CD14-positive monocyte (primary cell): Measurements from ENCODE around the gene CPNE4. TPM values are rescaled to one million over a fixed set of nuclear protein-coding genes. Genes with fewer than 3 reads are reported as not detected.

Experiments
- DNase-seq, 3 donors: peaks; one replicate each; pipeline ENCODE4 v3.0.0-alpha.2; 2011 to 2022
- H2AFZ ChIP-seq: 2 replicates; pipeline ENCODE4 v1.6.0; 2012; ENCODE audit warnings: mild to moderate bottlenecking, low read depth, low read length, inconsistent platforms; ENCODE audit not compliant: insufficient read depth, poor library complexity, severe bottlenecking
- H3K27ac ChIP-seq, 2 donors: 1 replicate in 1 of 2; 2 replicates in 1 of 2; pipeline ENCODE4 v1.5.1; 2012 to 2013; ENCODE audit warnings: low read length in 2 of 2, control low read depth in 1 of 2, inconsistent platforms in 1 of 2, low read depth in 1 of 2, mild to moderate bottlenecking in 1 of 2
- H3K27me3 ChIP-seq, 2 donors: one replicate each; pipeline versions ENCODE4 v1.6.0 to v1.6.1; 2011 to 2013; ENCODE audit warnings: low read length in 2 of 2; ENCODE audit not compliant: control insufficient read depth in 2 of 2, insufficient read depth in 2 of 2
- H3K36me3 ChIP-seq, 2 donors: replicated peaks in 1 of 2; 1 replicate in 1 of 2; 2 replicates in 1 of 2; pipeline versions ENCODE4 v1.5.1 to v1.6.1; 2012 to 2013; ENCODE audit warnings: low read length in 2 of 2, control low read depth in 1 of 2, inconsistent platforms in 1 of 2, mild to moderate bottlenecking in 1 of 2; ENCODE audit not compliant: insufficient read depth in 2 of 2, control insufficient read depth in 1 of 2
- H3K4me1 ChIP-seq, 2 donors: 1 replicate in 1 of 2; 2 replicates in 1 of 2; pipeline versions ENCODE4 v1.5.1 to v1.6.1; 2012 to 2013; ENCODE audit warnings: low read length in 2 of 2, control low read depth in 1 of 2, inconsistent platforms in 1 of 2, mild to moderate bottlenecking in 1 of 2, moderate library complexity in 1 of 2; ENCODE audit not compliant: insufficient read depth in 2 of 2, control insufficient read depth in 1 of 2
- H3K4me2 ChIP-seq: replicated peaks from 2 replicates; pipeline ENCODE3; 2012; ENCODE audit warnings: low read length, moderate library complexity, mild to moderate bottlenecking; ENCODE audit not compliant: poor library complexity, severe bottlenecking; ENCODE audit errors: extremely low read depth
- H3K4me3 ChIP-seq, 3 experiments: fragments of 200-600 bp in 1 of 3; sonication (generic) in 1 of 3; replicated peaks in 1 of 3; 1 replicate in 2 of 3; 2 replicates in 1 of 3; pipeline ENCODE4 v1.5.1; 2011 to 2013; ENCODE audit warnings: low read length in 3 of 3, mild to moderate bottlenecking in 3 of 3, control low read depth in 2 of 3, low read depth in 2 of 3, inconsistent platforms in 1 of 3, moderate library complexity in 1 of 3
- H3K79me2 ChIP-seq: 2 replicates; pipeline ENCODE4 v1.6.0; 2012; ENCODE audit warnings: mild to moderate bottlenecking, control low read depth, inconsistent platforms, low read length, moderate library complexity; ENCODE audit not compliant: insufficient read depth
- H3K9ac ChIP-seq: 2 replicates; pipeline ENCODE4 v1.6.0; 2017; ENCODE audit warnings: low read length, mild to moderate bottlenecking; ENCODE audit not compliant: insufficient read depth, poor library complexity, severe bottlenecking
- H3K9me3 ChIP-seq, 2 donors: replicated peaks in 1 of 2; 1 replicate in 1 of 2; 2 replicates in 1 of 2; pipeline versions ENCODE4 v1.5.1 to v1.6.1; 2012 to 2013; ENCODE audit warnings: low read length in 2 of 2, control low read depth in 1 of 2; ENCODE audit not compliant: control insufficient read depth in 1 of 2, insufficient read depth in 1 of 2
- H4K20me1 ChIP-seq: 2 replicates; pipeline ENCODE4 v1.6.0; 2012; ENCODE audit warnings: mild to moderate bottlenecking, low read length, control low read depth, moderate library complexity; ENCODE audit not compliant: insufficient read depth
- H3K27ac Mint-ChIP-seq, 7 donors: one replicate each; pipeline ENCODE4 v1.8.0; 2020; ENCODE audit warnings: mild to moderate bottlenecking in 7 of 7, mixed read lengths in 7 of 7, moderate library complexity in 6 of 7, inconsistent platforms in 2 of 7
- H3K27me3 Mint-ChIP-seq, 3 donors: one replicate each; pipeline ENCODE4 v1.8.0; 2021 to 2022; ENCODE audit warnings: low read depth in 3 of 3, mild to moderate bottlenecking in 3 of 3, mixed read lengths in 3 of 3, moderate library complexity in 3 of 3, inconsistent platforms in 1 of 3
- H3K36me3 Mint-ChIP-seq, 2 donors: one replicate each; pipeline ENCODE4 v1.8.0; 2020; ENCODE audit warnings: mixed read lengths in 2 of 2, inconsistent platforms in 1 of 2, mild to moderate bottlenecking in 1 of 2
- H3K4me1 Mint-ChIP-seq: one replicate; pipeline ENCODE4 v1.8.0; 2020; ENCODE audit warnings: mild to moderate bottlenecking, mixed read lengths
- H3K4me3 Mint-ChIP-seq, 2 donors: one replicate each; pipeline ENCODE4 v1.8.0; 2020; ENCODE audit warnings: mild to moderate bottlenecking in 2 of 2, mixed read lengths in 2 of 2, moderate library complexity in 1 of 2
- H3K9me3 Mint-ChIP-seq, 7 donors: one replicate each; pipeline ENCODE4 v1.8.0; 2020 to 2022; ENCODE audit warnings: mixed read lengths in 7 of 7, mild to moderate bottlenecking in 6 of 7, moderate library complexity in 6 of 7, inconsistent platforms in 2 of 7
- CTCF ChIP-seq: fragments of 200-600 bp; IDR thresholded peaks from one replicate; pipeline ENCODE4 v1.8.0; 2022; ENCODE audit warnings: antibody characterized with exemption, mild to moderate bottlenecking
- WGBS: methylation state at CpG from one replicate; pipeline ENCODE4 v1.1.5; 2013; ENCODE audit warnings: missing lambda C conversion rate; ENCODE audit not compliant: insufficient coverage; 5-methylcytosine and 5-hydroxymethylcytosine counted together
- intact Hi-C, 2 donors: fragments of 100-400 bp; cut with micrococcal nuclease; formaldehyde crosslinking; loops; one replicate each; pipeline versions ENCODE4 v1.15.0 to v1.15.1; 2023
- polyA plus RNA-seq, 3 donors: library from polyadenylated mRNA; depleted of rRNA in 1 of 3; unstranded in 2 of 3; stranded (reverse) in 1 of 3; fragments of 300-500 nt in 2 of 3; fragments of >200 nt in 1 of 3; fragmentation: Illumina TruSeq in 2 of 3; gene quantifications; 1 replicate in 2 of 3; 2 replicates in 1 of 3; pipeline ENCODE4 v1.2.3, GENCODE V29; 2012 to 2021

Gene CPNE4
- polyA plus RNA-seq, 3 donors = not detected

- no CpG with 5 or more reads among the region's 2 CpGs for WGBS
- H3K27me3 ChIP-seq = no peaks in the 10 kb centered on the region
- intact Hi-C loops = no loop called here
- no peaks in the 10 kb centered on the region for H4K20me1 ChIP-seq
- H3K27ac ChIP-seq = no peak overlapping the region
- H3K9me3 ChIP-seq = no peaks in the 10 kb centered on the region
- DNase-seq = no peak
- Mint-ChIP-seq H3K27me3 (peaks cover 0 to 4% (median 0%) of the 10 kb centered on the region in 3 donors), H3K9me3 (peaks cover 0 to 5% (median 0%) of the 10 kb centered on the region in 7 donors), H3K4me3 (no peak overlapping the region), H3K4me1 (no peaks in the 10 kb centered on the region), H3K27ac (no peak overlapping the region), H3K36me3 (no peaks in the 10 kb centered on the region)
- H3K79me2 ChIP-seq = no peaks in the 10 kb centered on the region
- H3K4me2 ChIP-seq = no peak overlapping the region
- no peaks in the 10 kb centered on the region for H3K4me1 ChIP-seq
- no peak overlapping the region for H3K9ac ChIP-seq
- no peak overlapping the region for H2AFZ ChIP-seq
- H3K36me3 ChIP-seq = no peaks in the 10 kb centered on the region
- no peak for TF ChIP-seq CTCF
- no peak overlapping the region for H3K4me3 ChIP-seq
These were observed 245.6 kb downstream of the CPNE4 start for GRCh38 chr3:131789188-131789587.

- Histone ChIP-seq H3K9me3 (no peaks in the 10 kb centered on the region), H3K36me3 (no peaks in the 10 kb centered on the region), H3K27me3 (no peaks in the 10 kb centered on the region), H4K20me1 (no peaks in the 10 kb centered on the region), H3K27ac (no peak overlapping the region), H3K4me2 (no peak overlapping the region), H3K4me1 (no peaks in the 10 kb centered on the region), H3K79me2 (no peaks in the 10 kb centered on the region), H3K4me3 (no peak overlapping the region), H2AFZ (no peak overlapping the region), H3K9ac (no peak overlapping the region)
- no peak for DNase-seq
- intact Hi-C loops = no loop called here
- H3K36me3 Mint-ChIP-seq = no peaks in the 10 kb centered on the region
- H3K4me3 Mint-ChIP-seq = no peak overlapping the region
- no peak overlapping the region for H3K27ac Mint-ChIP-seq
- peaks cover 0 to 5% (median 0%) of the 10 kb centered on the region in 7 donors for H3K9me3 Mint-ChIP-seq
- H3K4me1 Mint-ChIP-seq = no peaks in the 10 kb centered on the region
- H3K27me3 Mint-ChIP-seq = peaks cover 0 to 4% (median 0%) of the 10 kb centered on the region in 3 donors
- TF ChIP-seq CTCF = no peak
These were observed 248.4 kb downstream of the CPNE4 start for GRCh38 chr3:131786386-131786785.
